Stomach smooth muscle (tissue), 2 donors: Measurements from ENCODE around the gene PAQR9.
"Not testable (repeated sequence)": the region's sequence is repeated elsewhere in the genome, so short reads cannot be mapped to it uniquely, and the experiment has no call there.

ENCODE experiments used
- H3K27ac ChIP-seq: one replicate; pipeline ENCODE4 v1.7.0; 2013; ENCODE audit warnings: mild to moderate bottlenecking, low read length, inconsistent platforms
- H3K27me3 ChIP-seq, 2 donors: one replicate each; pipeline ENCODE4 v1.7.0; 2013; ENCODE audit warnings: low read length in 2 of 2; ENCODE audit not compliant: insufficient read depth in 2 of 2, control insufficient read depth in 1 of 2
- H3K36me3 ChIP-seq, 2 donors: one replicate each; pipeline ENCODE4 v1.7.0; 2013; ENCODE audit warnings: low read length in 2 of 2; ENCODE audit not compliant: control insufficient read depth in 2 of 2, insufficient read depth in 2 of 2
- H3K4me1 ChIP-seq: one replicate; pipeline ENCODE4 v1.7.0; 2013; ENCODE audit warnings: low read length; ENCODE audit not compliant: control insufficient read depth, insufficient read depth
- H3K4me3 ChIP-seq, 2 donors: one replicate each; pipeline ENCODE4 v1.7.0; 2013; ENCODE audit warnings: low read length in 2 of 2
- H3K9ac ChIP-seq, 2 donors: one replicate each; pipeline ENCODE4 v1.7.0; 2013; ENCODE audit warnings: low read length in 2 of 2, mild to moderate bottlenecking in 1 of 2
- H3K9me3 ChIP-seq, 2 donors: one replicate each; pipeline ENCODE4 v1.7.0; 2013; ENCODE audit warnings: low read length in 2 of 2; ENCODE audit not compliant: control insufficient read depth in 2 of 2
- donor health status: healthy.
- donor health status: Pancreatic carcinoma.

The PAQR9 gene

GRCh38 chr3:142998439-142998838 is 35.0 kb upstream of the PAQR9 start:
- Histone ChIP-seq H3K4me1 (peaks cover 20% of the 10 kb centered on the region), H3K4me3 (no peak overlapping the region), H3K36me3 (no peaks in the 10 kb centered on the region), H3K27me3 (no peaks in the 10 kb centered on the region), H3K9me3 (no peaks in the 10 kb centered on the region), H3K9ac (no peak overlapping the region), H3K27ac (no peak overlapping the region)

- peaks cover 14% of the 10 kb centered on the region for H3K4me1 ChIP-seq
- no peaks in the 10 kb centered on the region for H3K27me3 ChIP-seq
- H3K36me3 ChIP-seq = no peaks in the 10 kb centered on the region
- no peaks in the 10 kb centered on the region for H3K9me3 ChIP-seq
- no peak overlapping the region for H3K4me3 ChIP-seq
- no peak overlapping the region for H3K27ac ChIP-seq
- H3K9ac ChIP-seq = peak overlapping the region in 1 of 2 donors; percentile 13
These were observed 33.9 kb upstream of the PAQR9 start for GRCh38 chr3:142997330-142997729.

GRCh38 chr3:142993958-142994442 is 30.5 kb upstream of the PAQR9 start:
- Histone ChIP-seq H3K9me3 (no peaks in the 10 kb centered on the region), H3K4me3 (no peak overlapping the region), H3K27ac (no peak overlapping the region), H3K36me3 (no peaks in the 10 kb centered on the region), H3K27me3 (no peaks in the 10 kb centered on the region), H3K9ac (no peak overlapping the region), H3K4me1 (peaks cover 4% of the 10 kb centered on the region)

GRCh38 chr3:142992323-142992722 is 28.8 kb upstream of the PAQR9 start:
- H3K27ac ChIP-seq = no peak overlapping the region
- peaks cover 3% of the 10 kb centered on the region for H3K4me1 ChIP-seq
- H3K4me3 ChIP-seq = no peak overlapping the region
- H3K9ac ChIP-seq = no peak overlapping the region
- no peaks in the 10 kb centered on the region for H3K36me3 ChIP-seq
- no peaks in the 10 kb centered on the region for H3K9me3 ChIP-seq
- H3K27me3 ChIP-seq = no peaks in the 10 kb centered on the region

- Histone ChIP-seq H3K36me3 (no peaks in the 10 kb centered on the region), H3K4me3 (no peak overlapping the region), H3K27me3 (no peaks in the 10 kb centered on the region), H3K9ac (no peak overlapping the region), H3K4me1 (peaks cover 2% of the 10 kb centered on the region), H3K9me3 (no peaks in the 10 kb centered on the region), H3K27ac (no peak overlapping the region)
These were observed 27.2 kb upstream of the PAQR9 start for GRCh38 chr3:142990721-142991120.

GRCh38 chr3:142988826-142989225 is 25.4 kb upstream of the PAQR9 start:
- not testable (repeated sequence) for H3K9me3 ChIP-seq, H3K27me3 ChIP-seq, H3K9ac ChIP-seq, H3K27ac ChIP-seq, H3K4me1 ChIP-seq, H3K4me3 ChIP-seq, H3K36me3 ChIP-seq

GRCh38 chr3:142988221-142988620 is 24.7 kb upstream of the PAQR9 start:
- H3K27ac ChIP-seq, H3K4me3 ChIP-seq, H3K4me1 ChIP-seq, H3K9ac ChIP-seq, H3K9me3 ChIP-seq, H3K27me3 ChIP-seq, H3K36me3 ChIP-seq: not testable (repeated sequence)

- peaks cover 2% of the 10 kb centered on the region for H3K4me1 ChIP-seq
- no peak overlapping the region for H3K9ac ChIP-seq
- no peak overlapping the region for H3K4me3 ChIP-seq
- H3K9me3 ChIP-seq = no peaks in the 10 kb centered on the region
- H3K27me3 ChIP-seq = no peaks in the 10 kb centered on the region
- H3K36me3 ChIP-seq = no peaks in the 10 kb centered on the region
- no peak overlapping the region for H3K27ac ChIP-seq
These were observed 24.2 kb upstream of the PAQR9 start for GRCh38 chr3:142987707-142988106.

GRCh38 chr3:142987080-142987700 is 23.7 kb upstream of the PAQR9 start:
- Histone ChIP-seq H3K4me1 (peaks cover 2% of the 10 kb centered on the region), H3K36me3 (no peaks in the 10 kb centered on the region), H3K9ac (no peak overlapping the region), H3K27ac (no peak overlapping the region), H3K9me3 (no peaks in the 10 kb centered on the region), H3K4me3 (no peak overlapping the region), H3K27me3 (no peaks in the 10 kb centered on the region)

- Histone ChIP-seq H3K9me3 (no peaks in the 10 kb centered on the region), H3K4me3 (no peak overlapping the region), H3K27me3 (no peaks in the 10 kb centered on the region), H3K27ac (no peak overlapping the region), H3K9ac (no peak overlapping the region), H3K36me3 (no peaks in the 10 kb centered on the region), H3K4me1 (no peaks in the 10 kb centered on the region)
These were observed 20.8 kb upstream of the PAQR9 start for GRCh38 chr3:142984255-142984654.

GRCh38 chr3:142983318-142983717 is 19.8 kb upstream of the PAQR9 start:
- Histone ChIP-seq H3K27ac (no peak overlapping the region), H3K4me3 (no peak overlapping the region), H3K36me3 (no peaks in the 10 kb centered on the region), H3K9ac (no peak overlapping the region), H3K4me1 (no peaks in the 10 kb centered on the region), H3K9me3 (no peaks in the 10 kb centered on the region), H3K27me3 (no peaks in the 10 kb centered on the region)
